CD8-positive, alpha-beta memory T cell (primary cell): ENCODE data around the gene SHC3. TPM values are rescaled to one million over a fixed set of nuclear protein-coding genes. Genes with fewer than 3 reads are reported as not detected.

Experiments
- CTCF ChIA-PET: fragments of 350-600 bp; sonication (Branson Sonifier 250); formaldehyde crosslinking; loops from one replicate; lab custom pipeline; 2021; ENCODE audit warnings: antibody characterized with exemption; lab: Charles Lee
- POLR2A ChIA-PET: fragments of 350-600 bp; sonication (Branson Sonifier 250); formaldehyde crosslinking; loops from one replicate; lab custom pipeline; 2021; ENCODE audit warnings: antibody characterized with exemption; lab: Charles Lee
- DNase-seq, 5 donors: peaks; one replicate each; pipeline versions ENCODE4 v3.0.0 to v3.0.0-alpha.2; 2020 to 2022; ENCODE audit warnings: mixed read lengths in 1 of 5
- H3K27ac ChIP-seq: one replicate; pipeline ENCODE4 v1.7.0; 2013; ENCODE audit warnings: low read depth, mild to moderate bottlenecking, low read length, moderate library complexity
- H3K27me3 ChIP-seq: 2 replicates; pipeline ENCODE4 v1.7.0; 2013; ENCODE audit warnings: low read length, mild to moderate bottlenecking; ENCODE audit not compliant: insufficient read depth, poor library complexity, severe bottlenecking
- H3K36me3 ChIP-seq: 2 replicates; pipeline ENCODE4 v1.7.0; 2013; ENCODE audit warnings: mild to moderate bottlenecking, low read length, moderate library complexity; ENCODE audit not compliant: insufficient read depth
- H3K4me1 ChIP-seq: 2 replicates; pipeline ENCODE4 v1.7.0; 2013; ENCODE audit warnings: mild to moderate bottlenecking, low read length, moderate library complexity; ENCODE audit not compliant: insufficient read depth
- H3K4me3 ChIP-seq: 2 replicates; pipeline ENCODE4 v1.7.0; 2013; ENCODE audit warnings: mild to moderate bottlenecking, low read length
- H3K9me3 ChIP-seq: 2 replicates; pipeline ENCODE4 v1.7.0; 2013; ENCODE audit warnings: mild to moderate bottlenecking, low read length
- H3K27ac Mint-ChIP-seq, 8 donors: one replicate each; pipeline ENCODE4 v1.8.0; 2020 to 2021; ENCODE audit warnings: mixed read lengths in 8 of 8, mild to moderate bottlenecking in 6 of 8, inconsistent platforms in 3 of 8, moderate library complexity in 3 of 8
- H3K27me3 Mint-ChIP-seq, 2 donors: one replicate each; pipeline ENCODE4 v1.8.0; 2020 to 2021; ENCODE audit warnings: mixed read lengths in 2 of 2, mild to moderate bottlenecking in 1 of 2, moderate library complexity in 1 of 2
- H3K36me3 Mint-ChIP-seq, 3 donors: one replicate each; pipeline ENCODE4 v1.8.0; 2020 to 2021; ENCODE audit warnings: mixed read lengths in 3 of 3, inconsistent platforms in 1 of 3, mild to moderate bottlenecking in 1 of 3
- H3K4me1 Mint-ChIP-seq, 3 donors: one replicate each; pipeline ENCODE4 v1.8.0; 2020 to 2021; ENCODE audit warnings: mixed read lengths in 3 of 3, inconsistent platforms in 1 of 3, mild to moderate bottlenecking in 1 of 3
- H3K4me3 Mint-ChIP-seq, 7 donors: one replicate each; pipeline ENCODE4 v1.8.0; 2020 to 2021; ENCODE audit warnings: mixed read lengths in 7 of 7, mild to moderate bottlenecking in 6 of 7, moderate library complexity in 4 of 7, inconsistent platforms in 2 of 7
- H3K9me3 Mint-ChIP-seq, 5 donors: one replicate each; pipeline ENCODE4 v1.8.0; 2020 to 2022; ENCODE audit warnings: mixed read lengths in 5 of 5, mild to moderate bottlenecking in 3 of 5, moderate library complexity in 2 of 5, inconsistent platforms in 1 of 5
- polyA plus RNA-seq: library from polyadenylated mRNA; unstranded; fragments of 300-500 nt; fragmentation: Illumina TruSeq; gene quantifications from one replicate; pipeline ENCODE4 v1.2.3, GENCODE V29; 2021
- total RNA-seq, 2 experiments: library from RNA; stranded (reverse); gene quantifications; one replicate each; pipeline ENCODE4 v1.2.3, GENCODE V29; 2021

SHC3 gene
- total and polyA plus RNA-seq, 3 experiments from 2014 or later = not detected

GRCh38 chr9:89182369-89182768, 3.8 kb upstream of the SHC3 start:
- no peak overlapping the region for H3K4me3 Mint-ChIP-seq
- ChIA-PET POLR2A (no interaction called here), CTCF (no interaction called here)
- H3K27ac ChIP-seq = no peak overlapping the region
- no peaks in the 10 kb centered on the region for H3K9me3 ChIP-seq
- no peak overlapping the region for H3K4me3 ChIP-seq
- H3K9me3 Mint-ChIP-seq = peaks cover 0 to 5% (median 0%) of the 10 kb centered on the region in 5 donors
- peaks cover 16 to 54% of the 10 kb centered on the region in 2 donors for H3K27me3 Mint-ChIP-seq
- no peak overlapping the region for H3K27ac Mint-ChIP-seq
- H3K36me3 ChIP-seq = no peaks in the 10 kb centered on the region
- peaks cover 14% of the 10 kb centered on the region for H3K27me3 ChIP-seq
- no peaks in the 10 kb centered on the region for H3K36me3 Mint-ChIP-seq
- H3K4me1 Mint-ChIP-seq = peaks cover 13 to 22% (median 17%) of the 10 kb centered on the region in 3 donors
- H3K4me1 ChIP-seq = peaks cover 12% of the 10 kb centered on the region
- no peak for DNase-seq

- Histone ChIP-seq H3K27ac (no peak overlapping the region), H3K4me3 (peak overlapping the region; percentile 32), H3K9me3 (no peaks in the 10 kb centered on the region), H3K36me3 (no peaks in the 10 kb centered on the region), H3K4me1 (peaks cover 12% of the 10 kb centered on the region), H3K27me3 (peaks cover 16% of the 10 kb centered on the region)
- Mint-ChIP-seq H3K4me1 (peaks cover 16 to 22% (median 17%) of the 10 kb centered on the region in 3 donors), H3K36me3 (no peaks in the 10 kb centered on the region), H3K4me3 (peak overlapping the region in 6 of 7 donors; percentile 2 to 81 (median 48)), H3K27ac (peak overlapping the region in 1 of 8 donors; percentile 43), H3K27me3 (peaks cover 30 to 67% of the 10 kb centered on the region in 2 donors), H3K9me3 (peaks cover 0 to 5% (median 0%) of the 10 kb centered on the region in 5 donors)
- no peak for DNase-seq
- POLR2A ChIA-PET = no interaction called here
- CTCF ChIA-PET = no interaction called here
Observed at GRCh38 chr9:89179895-89180734, 1.5 kb upstream of the SHC3 start.

GRCh38 chr9:89179540-89179894, 899 bp upstream of the SHC3 start:
- DNase-seq = no peak
- peaks cover 12% of the 10 kb centered on the region for H3K4me1 ChIP-seq
- no peaks in the 10 kb centered on the region for H3K9me3 ChIP-seq
- Mint-ChIP-seq H3K27ac (peak overlapping the region in 1 of 8 donors; percentile 43), H3K36me3 (no peaks in the 10 kb centered on the region), H3K4me1 (peaks cover 16 to 22% (median 17%) of the 10 kb centered on the region in 3 donors), H3K4me3 (peak overlapping the region in 1 of 7 donors; percentile 38), H3K27me3 (peaks cover 29 to 67% of the 10 kb centered on the region in 2 donors), H3K9me3 (peaks cover 0 to 5% (median 0%) of the 10 kb centered on the region in 5 donors)
- no peaks in the 10 kb centered on the region for H3K36me3 ChIP-seq
- ChIA-PET CTCF (no interaction called here), POLR2A (no interaction called here)
- H3K4me3 ChIP-seq = peak overlapping the region; percentile 32
- H3K27ac ChIP-seq = no peak overlapping the region
- peaks cover 17% of the 10 kb centered on the region for H3K27me3 ChIP-seq

- Mint-ChIP-seq H3K27me3 (peaks cover 25 to 66% of the 10 kb centered on the region in 2 donors), H3K4me3 (peak overlapping the region in 1 of 7 donors; percentile 36), H3K27ac (peak overlapping the region in 1 of 8 donors; percentile 84), H3K4me1 (peaks cover 16 to 22% (median 17%) of the 10 kb centered on the region in 3 donors), H3K9me3 (peaks cover 0 to 3% (median 0%) of the 10 kb centered on the region in 5 donors), H3K36me3 (no peaks in the 10 kb centered on the region)
- Histone ChIP-seq H3K36me3 (no peaks in the 10 kb centered on the region), H3K27me3 (peaks cover 19% of the 10 kb centered on the region), H3K9me3 (no peaks in the 10 kb centered on the region), H3K4me3 (no peak overlapping the region), H3K27ac (no peak overlapping the region), H3K4me1 (peaks cover 12% of the 10 kb centered on the region)
- ChIA-PET CTCF (no interaction called here), POLR2A (no interaction called here)
- no peak for DNase-seq
Observed at GRCh38 chr9:89178830-89179539, 367 bp upstream of the SHC3 start.

GRCh38 chr9:89177012-89177943, 1.3 kb downstream of the SHC3 start:
- H3K27me3 Mint-ChIP-seq = peaks cover 24 to 74% of the 10 kb centered on the region in 2 donors
- POLR2A ChIA-PET = no interaction called here
- peaks cover 16 to 22% (median 17%) of the 10 kb centered on the region in 3 donors for H3K4me1 Mint-ChIP-seq
- H3K9me3 ChIP-seq = no peaks in the 10 kb centered on the region
- no peak overlapping the region for H3K4me3 Mint-ChIP-seq
- DNase-seq = no peak
- H3K36me3 ChIP-seq = no peaks in the 10 kb centered on the region
- no peak overlapping the region for H3K27ac ChIP-seq
- CTCF ChIA-PET = no interaction called here
- no peak overlapping the region for H3K27ac Mint-ChIP-seq
- peaks cover 0 to 3% (median 0%) of the 10 kb centered on the region in 5 donors for H3K9me3 Mint-ChIP-seq
- H3K4me3 ChIP-seq = no peak overlapping the region
- no peaks in the 10 kb centered on the region for H3K36me3 Mint-ChIP-seq
- H3K27me3 ChIP-seq = peaks cover 19% of the 10 kb centered on the region
- peaks cover 12% of the 10 kb centered on the region for H3K4me1 ChIP-seq

GRCh38 chr9:89175828-89176261, 2.8 kb downstream of the SHC3 start:
- H3K27me3 Mint-ChIP-seq = peaks cover 26 to 74% of the 10 kb centered on the region in 2 donors
- no peak overlapping the region for H3K4me3 ChIP-seq
- H3K9me3 ChIP-seq = no peaks in the 10 kb centered on the region
- no peak overlapping the region for H3K27ac Mint-ChIP-seq
- CTCF ChIA-PET = no interaction called here
- H3K27me3 ChIP-seq = peaks cover 19% of the 10 kb centered on the region
- no peak overlapping the region for H3K27ac ChIP-seq
- no peaks in the 10 kb centered on the region for H3K36me3 Mint-ChIP-seq
- POLR2A ChIA-PET = no interaction called here
- peaks cover 16 to 22% (median 17%) of the 10 kb centered on the region in 3 donors for H3K4me1 Mint-ChIP-seq
- no peaks in the 10 kb centered on the region for H3K36me3 ChIP-seq
- peaks cover 12% of the 10 kb centered on the region for H3K4me1 ChIP-seq
- no peak overlapping the region for H3K4me3 Mint-ChIP-seq
- peaks cover 0 to 3% (median 0%) of the 10 kb centered on the region in 5 donors for H3K9me3 Mint-ChIP-seq
- no peak for DNase-seq

- Mint-ChIP-seq H3K36me3 (no peaks in the 10 kb centered on the region), H3K27me3 (peaks cover 26 to 58% of the 10 kb centered on the region in 2 donors), H3K27ac (no peak overlapping the region), H3K9me3 (peaks cover 0 to 3% (median 0%) of the 10 kb centered on the region in 5 donors), H3K4me1 (peaks cover 7 to 9% (median 7%) of the 10 kb centered on the region in 3 donors), H3K4me3 (no peak overlapping the region)
- no peak overlapping the region for H3K4me3 ChIP-seq
- no peaks in the 10 kb centered on the region for H3K36me3 ChIP-seq
- H3K4me1 ChIP-seq = peaks cover under 1% of the 10 kb centered on the region
- ChIA-PET POLR2A (no interaction called here), CTCF (no interaction called here)
- peaks cover 11% of the 10 kb centered on the region for H3K27me3 ChIP-seq
- H3K27ac ChIP-seq = no peak overlapping the region
- H3K9me3 ChIP-seq = no peaks in the 10 kb centered on the region
- DNase-seq = no peak
Observed at GRCh38 chr9:89174291-89174690, 4.3 kb downstream of the SHC3 start.
